ENCODE results near the gene IGFN1.

GRCh38 chr1:201226178-201226514, 35.5 kb downstream of the IGFN1 start:
- no peak for TF ChIP-seq ELF4 (IDR thresholded peaks at IDR 0.05)
- TF ChIP-seq ARNT (IDR thresholded peaks at IDR 0.05), result no peak
- no peak for TF ChIP-seq FOXA1 (IDR thresholded peaks at IDR 0.05)
- TF ChIP-seq L3MBTL2 (conservative IDR thresholded peaks at IDR 0.05), result no peak
- TF ChIP-seq SUZ12 (IDR thresholded peaks at IDR 0.05), result no peak
- no peak for TF ChIP-seq NFRKB (IDR thresholded peaks at IDR 0.05)
- no peak for TF ChIP-seq TARDBP (IDR thresholded peaks at IDR 0.05)
- TF ChIP-seq FOXM1 (IDR thresholded peaks at IDR 0.05; ENCODE audit: borderline replicate concordance), result no peak
- no peak for TF ChIP-seq CTBP1 (IDR thresholded peaks at IDR 0.05; ENCODE audit: borderline replicate concordance)
- TF ChIP-seq SP1 (IDR thresholded peaks at IDR 0.05), result no peak
- no peak for TF ChIP-seq PKNOX1 (IDR thresholded peaks at IDR 0.05)
- no peak for TF ChIP-seq ZNF384 (IDR thresholded peaks at IDR 0.05)
- TF ChIP-seq BHLHE40 (IDR thresholded peaks at IDR 0.05; ENCODE audit: borderline replicate concordance), result no peak
- no peak for TF ChIP-seq FOXK2 (IDR thresholded peaks at IDR 0.05)

Measured in HEK293T (cell line).